GM21786 (cell line): ENCODE measurements around the gene PNPLA8.

Experiments
- ATAC-seq: cut with Tn5 transposase; IDR thresholded peaks from one replicate; pipeline ENCODE4 v1.9.1; 2021; ENCODE audit not compliant: unreplicated experiment

PNPLA8 gene

GRCh38 chr7:108448584-108449505, 77.1 kb downstream of the PNPLA8 start:
- ATAC-seq: no peak

DNA sequence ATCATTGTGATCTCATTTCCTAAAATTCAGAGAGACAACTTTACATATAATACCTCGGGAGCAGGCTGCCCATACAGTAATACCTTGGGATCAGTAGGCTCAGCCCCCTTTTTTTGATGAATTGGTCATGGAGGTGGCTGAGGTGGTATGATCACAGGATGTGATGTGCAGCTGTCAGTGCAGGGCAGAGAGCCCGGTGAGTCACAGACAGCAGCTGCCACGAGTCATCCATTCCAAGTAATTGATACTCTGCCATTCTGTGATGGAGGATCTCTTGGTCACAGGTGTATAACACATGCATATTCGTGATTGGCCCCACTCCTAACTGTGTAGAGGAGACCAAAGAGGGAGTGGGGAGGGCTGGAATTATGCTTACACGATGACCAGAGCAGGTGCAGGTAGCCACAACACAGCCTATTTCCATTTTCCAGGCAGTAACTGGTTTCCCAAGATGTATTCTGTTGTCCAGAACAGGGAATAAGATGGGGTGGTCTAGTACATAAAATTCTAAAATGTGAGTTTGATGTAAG, 83.8 kb downstream of the PNPLA8 start:
- no peak for ATAC-seq

DNA sequence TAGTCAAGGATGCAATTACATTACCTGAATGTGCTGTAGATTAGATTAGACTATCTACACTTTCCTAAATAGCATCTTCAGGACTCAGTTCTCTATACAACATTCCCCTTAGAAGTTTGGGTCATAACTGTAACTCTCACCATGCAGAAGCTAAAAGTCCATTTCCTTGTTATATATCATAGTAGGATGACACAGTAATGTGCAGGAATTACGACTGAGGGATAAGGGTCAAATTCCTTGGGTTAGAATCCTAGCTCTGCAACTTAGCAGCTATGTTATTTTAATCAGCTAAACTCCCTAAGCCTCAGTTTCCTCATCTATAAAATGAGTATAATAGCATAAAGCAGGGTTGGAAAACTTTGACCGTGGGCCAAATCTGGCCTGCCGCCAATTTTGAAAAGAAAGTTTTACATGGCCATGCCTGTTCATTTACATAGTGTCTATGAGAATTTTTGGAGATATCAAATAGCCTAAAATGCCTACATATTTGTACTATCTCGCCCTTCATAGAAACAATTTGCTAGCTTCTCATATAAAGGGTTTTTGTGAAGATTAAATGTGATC, 84.5 kb downstream of the PNPLA8 start:
- ATAC-seq: no peak

GRCh38 chr7:108440613-108441012, 85.3 kb downstream of the PNPLA8 start:
- ATAC-seq: no peak

GRCh38 chr7:108436906-108437305, 89.0 kb downstream of the PNPLA8 start:
- ATAC-seq: no peak

DNA sequence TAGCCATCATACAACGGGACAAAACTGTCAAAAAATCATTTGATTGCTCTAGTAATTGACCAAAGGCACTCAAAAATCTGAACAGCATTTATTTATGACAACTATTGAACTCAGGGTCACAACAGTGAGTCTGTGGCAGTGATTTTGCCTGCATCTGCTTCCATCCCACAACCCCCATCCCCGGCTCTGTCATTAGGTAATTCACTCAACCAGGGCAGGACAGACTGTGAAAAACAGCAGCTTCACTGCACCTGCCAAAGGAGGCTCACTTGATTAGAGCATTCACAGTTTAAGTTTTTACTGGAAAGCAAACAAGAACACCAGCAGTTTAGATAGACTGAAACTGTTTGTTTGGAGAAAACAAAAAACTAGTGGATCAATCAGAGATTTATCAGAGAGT, 91.9 kb downstream of the PNPLA8 start:
- ATAC-seq: no peak

DNA sequence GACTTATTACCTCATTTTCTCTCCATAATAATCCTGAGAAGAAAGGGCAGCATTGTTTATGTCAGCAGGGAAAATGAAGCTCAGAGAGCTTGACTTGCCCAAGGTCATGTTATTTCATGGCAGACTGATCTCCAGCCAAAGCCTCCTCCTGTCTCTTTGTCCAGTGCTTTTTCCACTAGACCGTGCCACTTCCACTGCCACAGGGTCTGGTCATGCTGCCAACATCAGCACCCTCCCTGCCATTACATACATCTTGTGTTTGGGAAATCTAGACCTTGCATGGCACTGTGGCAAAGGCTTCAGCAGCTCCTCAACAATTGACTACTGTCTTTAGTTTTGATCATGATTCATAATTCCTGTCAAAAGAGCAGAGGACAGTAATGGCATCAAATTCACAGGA, 94.8 kb downstream of the PNPLA8 start:
- ATAC-seq: no peak

DNA sequence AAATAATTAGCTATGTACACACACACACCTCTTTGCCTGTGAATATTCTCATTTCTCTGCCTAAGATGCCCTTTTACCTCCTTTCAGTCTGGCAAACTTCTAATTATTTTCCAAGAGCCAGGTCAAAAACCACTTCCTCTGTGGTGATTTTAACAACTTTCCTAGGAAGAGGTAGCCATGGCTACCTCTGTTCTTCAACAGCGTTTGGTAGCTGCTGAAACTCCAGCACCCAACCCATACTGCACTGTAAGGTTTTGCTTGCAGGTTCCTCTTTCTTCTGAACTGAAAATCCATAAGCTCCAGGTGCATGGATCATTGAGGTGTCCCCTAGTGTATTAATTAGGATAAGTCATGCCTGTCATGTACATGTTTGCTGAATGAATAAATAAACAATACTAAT, 95.3 kb downstream of the PNPLA8 start:
- no peak for ATAC-seq

DNA sequence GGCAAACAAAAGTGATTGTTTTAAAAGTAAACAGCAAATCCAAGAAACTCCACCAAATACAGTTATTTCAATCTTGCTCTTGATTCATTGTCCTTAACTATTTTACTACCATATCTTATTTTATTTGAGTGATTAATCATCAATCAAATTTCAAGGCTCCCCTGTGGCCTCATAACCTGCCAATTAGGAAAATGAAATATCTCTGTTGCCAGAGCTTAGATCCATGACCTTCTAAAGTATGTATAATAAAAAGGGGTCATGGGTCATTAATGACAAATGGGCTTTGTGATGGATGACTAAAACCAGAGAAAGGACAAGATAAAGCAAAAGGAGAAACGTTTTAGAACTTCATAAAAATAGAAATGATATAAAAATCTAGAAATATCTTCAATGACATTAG, 98.2 kb downstream of the PNPLA8 start:
- no peak for ATAC-seq

GRCh38 chr7:108425714-108426275, 100.1 kb downstream of the PNPLA8 start:
- no peak for ATAC-seq

- no peak for ATAC-seq
Measured at GRCh38 chr7:108424013-108424412, 101.9 kb downstream of the PNPLA8 start.

DNA sequence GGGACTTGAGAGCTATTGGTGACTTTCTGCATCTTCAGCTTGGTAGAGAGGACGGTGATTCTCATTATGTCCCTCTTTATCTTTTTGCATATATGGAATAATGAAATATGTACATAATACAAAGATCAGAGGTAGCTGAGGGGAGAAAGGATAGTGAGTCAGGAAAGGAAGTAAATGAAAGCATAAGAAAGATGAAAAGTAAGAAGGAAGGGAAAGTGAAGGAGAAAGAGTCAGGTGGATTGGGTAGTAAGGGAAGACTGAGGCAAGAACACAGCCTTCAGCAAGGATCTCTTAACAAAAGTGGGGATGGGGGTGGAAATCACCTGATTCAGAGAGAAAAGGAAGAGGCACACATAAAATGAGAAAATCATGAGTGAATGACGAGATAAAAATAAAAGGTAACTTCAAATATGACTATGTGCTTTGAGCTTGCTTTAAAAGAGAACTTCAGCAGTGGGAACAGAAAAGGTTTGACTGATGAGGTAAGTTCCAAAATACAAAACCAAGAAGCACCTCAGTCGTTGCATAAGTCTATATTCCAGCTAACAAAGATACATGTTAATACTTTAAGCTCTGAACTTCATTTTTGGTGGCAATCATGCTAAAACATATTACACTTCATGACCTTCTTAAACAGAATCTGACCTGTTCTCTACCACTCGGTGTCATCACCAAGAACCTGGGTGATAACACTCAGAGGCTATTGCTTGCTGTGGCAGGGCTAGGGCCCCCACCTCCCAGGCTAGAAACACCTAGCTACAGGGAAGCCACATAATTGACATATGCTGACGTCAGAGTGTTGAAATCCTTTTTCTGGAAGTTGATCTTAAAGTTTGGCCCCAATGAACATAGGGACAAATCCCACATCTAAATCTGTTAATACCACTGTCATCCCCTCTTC, 102.6 kb downstream of the PNPLA8 start:
- no peak for ATAC-seq

GRCh38 chr7:108421720-108422331, 104.1 kb downstream of the PNPLA8 start:
- ATAC-seq: no peak
